Neural cell (in vitro differentiated cells): ENCODE measurements around the gene OSBPL5. TPM values are rescaled to one million over a fixed set of nuclear protein-coding genes. Genes with fewer than 3 reads are reported as not detected.

Experiments used
- H2AFZ ChIP-seq: fragments of 200-600, 300-800 bp; sonication (generic), shearing (Covaris generic); 2 replicates; pipeline ENCODE4 v1.6.0; 2014; ENCODE audit warnings: low read depth, mild to moderate bottlenecking, antibody characterized with exemption, low read length, moderate library complexity
- H3F3A ChIP-seq: fragments of 200-600 bp; shearing (Covaris generic); 2 replicates; pipeline ENCODE4 v1.6.1; 2016; ENCODE audit warnings: mild to moderate bottlenecking, moderate library complexity, mixed read lengths, antibody characterized with exemption, low read length; ENCODE audit not compliant: insufficient read depth, poor library complexity, severe bottlenecking
- H3K27ac ChIP-seq: fragments of 200-600, 300-800 bp; sonication (generic), shearing (Covaris generic); 2 replicates; pipeline ENCODE4 v1.5.1; 2014; ENCODE audit warnings: mild to moderate bottlenecking, low read length, moderate library complexity
- H3K27me3 ChIP-seq: fragments of 300-800, 200-600 bp; sonication (generic), shearing (Covaris generic); 2 replicates; pipeline ENCODE4 v1.6.0; 2014; ENCODE audit warnings: mild to moderate bottlenecking, low read depth, low read length, moderate library complexity; ENCODE audit not compliant: insufficient read depth
- H3K36me3 ChIP-seq: fragments of 300-800, 200-600 bp; sonication (generic), shearing (Covaris generic); 2 replicates; pipeline ENCODE4 v1.5.1; 2014; ENCODE audit warnings: mild to moderate bottlenecking, antibody characterized with exemption, low read length, moderate library complexity; ENCODE audit not compliant: insufficient read depth
- H3K4me2 ChIP-seq: fragments of 300-800, 200-600 bp; sonication (generic), shearing (Covaris generic); 2 replicates; pipeline ENCODE4 v1.6.0; 2014; ENCODE audit warnings: mild to moderate bottlenecking, low read length
- H3K4me3 ChIP-seq: fragments of 300-800, 200-600 bp; sonication (generic), shearing (Covaris generic); 2 replicates; pipeline ENCODE4 v1.5.1; 2014; ENCODE audit warnings: mild to moderate bottlenecking, low read length, moderate library complexity
- H3K79me2 ChIP-seq: fragments of 200-600 bp; shearing (Covaris generic); replicated peaks from 2 replicates; pipeline ENCODE4 v1.6.0; 2014; ENCODE audit warnings: mild to moderate bottlenecking, low read length, moderate library complexity; ENCODE audit not compliant: insufficient read depth
- H3K9ac ChIP-seq: fragments of 300-800, 200-600 bp; sonication (generic), shearing (Covaris generic); 2 replicates; pipeline ENCODE4 v1.6.1; 2016; ENCODE audit warnings: mild to moderate bottlenecking, low read length, mixed read lengths
- H3K9me2 ChIP-seq: fragments of 200-600 bp; shearing (Covaris generic); 2 replicates; pipeline ENCODE4 v1.6.1; 2016; ENCODE audit warnings: mild to moderate bottlenecking, low read length, mixed read lengths; ENCODE audit not compliant: insufficient read depth
- H3K9me3 ChIP-seq: fragments of 200-600, 300-800 bp; sonication (generic), shearing (Covaris generic); 2 replicates; pipeline ENCODE4 v1.6.1; 2016; ENCODE audit warnings: mild to moderate bottlenecking, mixed run types, low read length, moderate library complexity, mixed read lengths
- H4K20me1 ChIP-seq: fragments of 200-600 bp; shearing (Covaris generic); 2 replicates; pipeline ENCODE4 v1.6.1; 2016; ENCODE audit warnings: mild to moderate bottlenecking, mixed run types; ENCODE audit not compliant: insufficient read depth
- EP300 ChIP-seq: fragments of 450-650 bp; conservative IDR thresholded peaks from 2 replicates; pipeline ENCODE4 v1.6.1; 2014; ENCODE audit warnings: antibody characterized with exemption, mild to moderate bottlenecking, moderate library complexity; ENCODE audit not compliant: poor library complexity, severe bottlenecking
- EZH2 ChIP-seq: fragments of 200-600, 300-800 bp; shearing (Covaris generic), sonication (generic); IDR thresholded peaks from 2 replicates; pipeline ENCODE4 v1.6.1; 2014; ENCODE audit warnings: antibody characterized with exemption, low read length, borderline replicate concordance, mild to moderate bottlenecking; ENCODE audit not compliant: insufficient read depth, poor library complexity, severe bottlenecking
- MXI1 ChIP-seq: fragments of 450-650 bp; conservative IDR thresholded peaks from 2 replicates; pipeline ENCODE4 v1.6.1; 2014; ENCODE audit warnings: antibody characterized with exemption, mild to moderate bottlenecking; ENCODE audit not compliant: poor library complexity, severe bottlenecking
- POLR2AphosphoS5 ChIP-seq: IDR thresholded peaks from 2 replicates; pipeline ENCODE4 v1.6.1; 2012
- RAD21 ChIP-seq: fragments of 450-650 bp; conservative IDR thresholded peaks from 2 replicates; pipeline ENCODE4 v1.6.1; 2014; ENCODE audit warnings: antibody characterized with exemption, mild to moderate bottlenecking, moderate library complexity
- SMC3 ChIP-seq: fragments of 450-650 bp; conservative IDR thresholded peaks from 2 replicates; pipeline ENCODE4 v1.6.1; 2014; ENCODE audit warnings: antibody characterized with exemption, mild to moderate bottlenecking, moderate library complexity; ENCODE audit not compliant: poor library complexity
- TAF1 ChIP-seq: IDR thresholded peaks from 2 replicates; pipeline ENCODE4 v1.6.1; 2012; ENCODE audit warnings: low read depth
- polyA plus RNA-seq: library from polyadenylated mRNA; depleted of rRNA; stranded (reverse); fragments of >200 nt; gene quantifications from 2 replicates; pipeline ENCODE4 v1.2.3, GENCODE V29; 2014
- TF ChIP-seq, protein P1 (sequence below): IDR thresholded peaks from 2 replicates; pipeline ENCODE4 v1.6.1; 2012; ENCODE audit warnings: borderline replicate concordance
- TF ChIP-seq, protein P2 (sequence below): fragments of 450-650 bp; IDR thresholded peaks from 2 replicates; pipeline ENCODE4 v1.5.1; 2014; ENCODE audit warnings: antibody characterized with exemption, mild to moderate bottlenecking, moderate library complexity; ENCODE audit not compliant: poor library complexity, severe bottlenecking

Gene OSBPL5
- polyA plus RNA-seq, 1 donor from 2014 or later: 49.1 TPM

DNA sequence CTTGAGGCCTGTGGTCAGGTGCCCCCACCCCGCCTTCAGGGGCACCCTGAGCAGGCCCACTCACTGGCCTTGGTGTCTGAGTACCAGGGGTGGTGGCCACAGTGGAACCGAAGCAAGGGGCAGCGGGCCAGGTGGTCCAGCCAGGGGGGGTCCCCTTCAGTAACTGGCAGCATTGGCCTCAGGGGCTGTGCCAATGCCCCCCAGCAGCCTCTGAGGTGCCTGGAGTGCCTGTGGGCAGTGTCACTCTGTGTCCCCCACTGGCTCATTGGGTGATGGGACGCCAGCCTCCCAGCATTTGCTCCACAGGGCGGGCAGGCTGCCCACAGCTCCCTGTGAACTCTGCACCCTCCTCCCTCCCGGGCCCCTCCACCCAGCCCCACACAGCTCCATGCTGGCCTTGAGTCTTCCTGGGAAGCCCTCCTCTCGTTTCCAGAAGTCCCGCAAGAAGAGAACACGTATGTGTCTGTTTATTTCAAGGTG is 78.4 kb downstream of the OSBPL5 start:
- no peaks in the 10 kb centered on the region for H3K27me3 ChIP-seq
- H3K9me3 ChIP-seq: no peaks in the 10 kb centered on the region
- no peaks in the 10 kb centered on the region for H3K79me2 ChIP-seq
- no peak overlapping the region for H2AFZ ChIP-seq
- H3F3A ChIP-seq: no peaks in the 10 kb centered on the region
- no peak overlapping the region for H3K4me3 ChIP-seq
- H4K20me1 ChIP-seq: no peaks in the 10 kb centered on the region
- no peak overlapping the region for H3K9ac ChIP-seq
- TF ChIP-seq, protein P1, sequence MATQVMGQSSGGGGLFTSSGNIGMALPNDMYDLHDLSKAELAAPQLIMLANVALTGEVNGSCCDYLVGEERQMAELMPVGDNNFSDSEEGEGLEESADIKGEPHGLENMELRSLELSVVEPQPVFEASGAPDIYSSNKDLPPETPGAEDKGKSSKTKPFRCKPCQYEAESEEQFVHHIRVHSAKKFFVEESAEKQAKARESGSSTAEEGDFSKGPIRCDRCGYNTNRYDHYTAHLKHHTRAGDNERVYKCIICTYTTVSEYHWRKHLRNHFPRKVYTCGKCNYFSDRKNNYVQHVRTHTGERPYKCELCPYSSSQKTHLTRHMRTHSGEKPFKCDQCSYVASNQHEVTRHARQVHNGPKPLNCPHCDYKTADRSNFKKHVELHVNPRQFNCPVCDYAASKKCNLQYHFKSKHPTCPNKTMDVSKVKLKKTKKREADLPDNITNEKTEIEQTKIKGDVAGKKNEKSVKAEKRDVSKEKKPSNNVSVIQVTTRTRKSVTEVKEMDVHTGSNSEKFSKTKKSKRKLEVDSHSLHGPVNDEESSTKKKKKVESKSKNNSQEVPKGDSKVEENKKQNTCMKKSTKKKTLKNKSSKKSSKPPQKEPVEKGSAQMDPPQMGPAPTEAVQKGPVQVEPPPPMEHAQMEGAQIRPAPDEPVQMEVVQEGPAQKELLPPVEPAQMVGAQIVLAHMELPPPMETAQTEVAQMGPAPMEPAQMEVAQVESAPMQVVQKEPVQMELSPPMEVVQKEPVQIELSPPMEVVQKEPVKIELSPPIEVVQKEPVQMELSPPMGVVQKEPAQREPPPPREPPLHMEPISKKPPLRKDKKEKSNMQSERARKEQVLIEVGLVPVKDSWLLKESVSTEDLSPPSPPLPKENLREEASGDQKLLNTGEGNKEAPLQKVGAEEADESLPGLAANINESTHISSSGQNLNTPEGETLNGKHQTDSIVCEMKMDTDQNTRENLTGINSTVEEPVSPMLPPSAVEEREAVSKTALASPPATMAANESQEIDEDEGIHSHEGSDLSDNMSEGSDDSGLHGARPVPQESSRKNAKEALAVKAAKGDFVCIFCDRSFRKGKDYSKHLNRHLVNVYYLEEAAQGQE: no peak
- TF ChIP-seq MXI1 (no peak), SMC3 (no peak), EZH2 (no peak), EP300 (no peak), RAD21 (no peak), POLR2AphosphoS5 (no peak), TAF1 (no peak)
- TF ChIP-seq, protein P2, sequence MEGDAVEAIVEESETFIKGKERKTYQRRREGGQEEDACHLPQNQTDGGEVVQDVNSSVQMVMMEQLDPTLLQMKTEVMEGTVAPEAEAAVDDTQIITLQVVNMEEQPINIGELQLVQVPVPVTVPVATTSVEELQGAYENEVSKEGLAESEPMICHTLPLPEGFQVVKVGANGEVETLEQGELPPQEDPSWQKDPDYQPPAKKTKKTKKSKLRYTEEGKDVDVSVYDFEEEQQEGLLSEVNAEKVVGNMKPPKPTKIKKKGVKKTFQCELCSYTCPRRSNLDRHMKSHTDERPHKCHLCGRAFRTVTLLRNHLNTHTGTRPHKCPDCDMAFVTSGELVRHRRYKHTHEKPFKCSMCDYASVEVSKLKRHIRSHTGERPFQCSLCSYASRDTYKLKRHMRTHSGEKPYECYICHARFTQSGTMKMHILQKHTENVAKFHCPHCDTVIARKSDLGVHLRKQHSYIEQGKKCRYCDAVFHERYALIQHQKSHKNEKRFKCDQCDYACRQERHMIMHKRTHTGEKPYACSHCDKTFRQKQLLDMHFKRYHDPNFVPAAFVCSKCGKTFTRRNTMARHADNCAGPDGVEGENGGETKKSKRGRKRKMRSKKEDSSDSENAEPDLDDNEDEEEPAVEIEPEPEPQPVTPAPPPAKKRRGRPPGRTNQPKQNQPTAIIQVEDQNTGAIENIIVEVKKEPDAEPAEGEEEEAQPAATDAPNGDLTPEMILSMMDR: no peak
- H3K4me2 ChIP-seq: no peak overlapping the region
- H3K9me2 ChIP-seq: no peaks in the 10 kb centered on the region
- no peak overlapping the region for H3K27ac ChIP-seq
- H3K36me3 ChIP-seq: no peaks in the 10 kb centered on the region

DNA sequence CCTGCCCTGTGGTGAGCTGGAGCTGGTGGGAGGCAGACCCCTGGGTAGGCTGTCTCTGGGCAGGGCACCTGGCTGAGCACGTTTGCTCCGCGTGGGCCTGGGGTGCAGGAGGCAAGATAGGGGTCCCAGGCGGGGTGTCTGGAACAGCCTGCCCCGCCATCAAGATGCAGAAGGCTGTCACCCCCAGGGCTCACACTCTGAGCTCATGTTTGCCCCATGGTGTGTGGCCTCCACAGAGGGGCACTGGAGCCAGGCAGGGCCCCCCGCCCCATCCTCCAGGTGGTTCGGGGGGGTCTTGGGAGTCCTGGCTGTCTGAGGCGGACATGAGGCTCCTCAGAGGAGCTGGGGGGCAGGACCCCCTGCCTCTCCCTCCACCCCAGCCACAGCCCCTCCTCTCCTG is 79.0 kb downstream of the OSBPL5 start:
- Histone ChIP-seq H3K4me3 (no peak overlapping the region), H3K27me3 (no peaks in the 10 kb centered on the region), H3K79me2 (no peaks in the 10 kb centered on the region), H3K4me2 (no peak overlapping the region), H3K9me2 (no peaks in the 10 kb centered on the region), H3K27ac (no peak overlapping the region), H2AFZ (no peak overlapping the region), H3K9me3 (no peaks in the 10 kb centered on the region), H3K9ac (no peak overlapping the region), H4K20me1 (no peaks in the 10 kb centered on the region), H3F3A (no peaks in the 10 kb centered on the region), H3K36me3 (no peaks in the 10 kb centered on the region)
- TF ChIP-seq, protein P1: no peak
- TF ChIP-seq POLR2AphosphoS5 (no peak), TAF1 (no peak), EZH2 (no peak), RAD21 (no peak), EP300 (no peak), SMC3 (no peak), MXI1 (no peak)
- TF ChIP-seq, protein P2: no peak
